B cell (primary cell): ENCODE measurements around the gene SEMA6A. TPM values are rescaled to one million over a fixed set of nuclear protein-coding genes. Genes with fewer than 3 reads are reported as not detected.

ENCODE experiments used
- ATAC-seq: fragments of 200-7000 bp; cut with Tn5 transposase; one replicate; pipeline ENCODE4 v1.10.0; 2021; ENCODE audit warnings: low read depth, mild to moderate bottlenecking, moderate number of reproducible peaks, moderate library complexity
- CTCF ChIA-PET: fragments of 350-600 bp; sonication (Branson Sonifier 250); formaldehyde crosslinking; loops from one replicate; lab custom pipeline; 2021; ENCODE audit warnings: antibody characterized with exemption, inconsistent platforms; lab: Charles Lee
- POLR2A ChIA-PET: fragments of 350-600 bp; sonication (Branson Sonifier 250); formaldehyde crosslinking; loops from one replicate; lab custom pipeline; 2021; ENCODE audit warnings: antibody characterized with exemption; lab: Charles Lee
- DNase-seq: peaks from one replicate; pipeline ENCODE4 v3.0.0; 2013
- H2AFZ ChIP-seq: 2 replicates; pipeline ENCODE4 v1.6.1; 2012; ENCODE audit warnings: mild to moderate bottlenecking, low read depth, low read length; ENCODE audit not compliant: insufficient read depth, poor library complexity, severe bottlenecking
- H3K27ac ChIP-seq, 2 donors: 1 replicate in 1 of 2; 2 replicates in 1 of 2; pipeline ENCODE4 v1.5.1; 2012 to 2013; ENCODE audit warnings: low read length in 2 of 2, mild to moderate bottlenecking in 2 of 2, moderate library complexity in 1 of 2
- H3K27me3 ChIP-seq, 4 experiments: fragments of 200-600 bp in 1 of 4; sonication (generic) in 1 of 4; replicated peaks in 1 of 4; 1 replicate in 2 of 4; 2 replicates in 2 of 4; pipeline versions ENCODE4 v1.6.1 to v1.7.0; 2013 to 2016; ENCODE audit warnings: low read length in 3 of 4, mild to moderate bottlenecking in 2 of 4, mixed read lengths in 1 of 4, moderate library complexity in 1 of 4; ENCODE audit not compliant: insufficient read depth in 4 of 4, control insufficient read depth in 3 of 4; ENCODE audit errors: control extremely low read depth in 1 of 4
- H3K36me3 ChIP-seq, 2 experiments: replicated peaks in 1 of 2; 1 replicate in 1 of 2; 2 replicates in 1 of 2; pipeline versions ENCODE4 v1.6.1 to v1.7.1; 2013; ENCODE audit warnings: low read length in 1 of 2; ENCODE audit not compliant: insufficient read depth in 2 of 2, control insufficient read depth in 1 of 2; ENCODE audit errors: control extremely low read depth in 1 of 2, extremely low read depth in 1 of 2
- H3K4me1 ChIP-seq, 2 donors: fragments of 200-600 bp in 1 of 2; sonication (generic) in 1 of 2; 1 replicate in 1 of 2; 2 replicates in 1 of 2; pipeline versions ENCODE4 v1.5.1 to v1.6.1; 2013 to 2017; ENCODE audit warnings: low read length in 2 of 2; ENCODE audit not compliant: control insufficient read depth in 2 of 2, insufficient read depth in 2 of 2
- H3K4me2 ChIP-seq: replicated peaks from 2 replicates; pipeline ENCODE3; 2012; ENCODE audit warnings: mild to moderate bottlenecking, low read depth, low read length; ENCODE audit not compliant: poor library complexity, severe bottlenecking
- H3K4me3 ChIP-seq, 5 experiments: fragments of 200-600 bp in 1 of 5; sonication (generic) in 1 of 5; 1 replicate in 3 of 5; 2 replicates in 2 of 5; pipeline versions ENCODE4 v1.5.1 to v1.7.0; 2011 to 2016; ENCODE audit warnings: low read length in 4 of 5, mild to moderate bottlenecking in 4 of 5, low read depth in 2 of 5, control low read depth in 1 of 5, moderate library complexity in 1 of 5; ENCODE audit not compliant: insufficient read depth in 1 of 5; ENCODE audit errors: control extremely low read depth in 1 of 5, extremely low read depth in 1 of 5
- H3K79me2 ChIP-seq: fragments of 200-600 bp; sonication (generic); one replicate; pipeline ENCODE4 v1.6.0; 2016; ENCODE audit warnings: low read length; ENCODE audit not compliant: control insufficient read depth, insufficient read depth
- H3K9ac ChIP-seq: fragments of 200-600 bp; sonication (generic); 2 replicates; pipeline ENCODE4 v1.6.1; 2017; ENCODE audit warnings: mild to moderate bottlenecking, low read length, moderate library complexity
- H3K9me3 ChIP-seq, 3 donors: one replicate each; pipeline versions ENCODE4 v1.6.1 to v1.7.1; 2013; ENCODE audit warnings: low read length in 2 of 3; ENCODE audit not compliant: control insufficient read depth in 2 of 3, insufficient read depth in 1 of 3; ENCODE audit errors: control extremely low read depth in 1 of 3
- H4K20me1 ChIP-seq: 2 replicates; pipeline ENCODE4 v1.6.0; 2012; ENCODE audit warnings: mild to moderate bottlenecking, low read length; ENCODE audit not compliant: insufficient read depth, control insufficient read depth, poor library complexity, severe bottlenecking
- H3K27ac Mint-ChIP-seq: one replicate; pipeline ENCODE4 v1.8.0; 2021; ENCODE audit warnings: mixed read lengths
- H3K27me3 Mint-ChIP-seq: one replicate; pipeline ENCODE4 v1.8.0; 2021; ENCODE audit warnings: mixed read lengths
- H3K4me1 Mint-ChIP-seq: one replicate; pipeline ENCODE4 v1.8.0; 2021; ENCODE audit warnings: mixed read lengths
- H3K4me3 Mint-ChIP-seq: one replicate; pipeline ENCODE4 v1.8.0; 2021; ENCODE audit warnings: mixed read lengths
- H3K9me3 Mint-ChIP-seq: one replicate; pipeline ENCODE4 v1.8.0; 2022; ENCODE audit warnings: mixed read lengths; ENCODE audit not compliant: insufficient read depth
- EZH2 ChIP-seq: IDR thresholded peaks from 2 replicates; pipeline ENCODE4 v1.6.1; 2012; ENCODE audit warnings: borderline replicate concordance, low read depth, mild to moderate bottlenecking, moderate library complexity, low read length; ENCODE audit not compliant: insufficient read depth, poor library complexity, severe bottlenecking
- WGBS: methylation state at CpG from one replicate; pipeline ENCODE4 v1.1.5; 2013; ENCODE audit warnings: missing lambda C conversion rate; ENCODE audit not compliant: insufficient coverage; 5-methylcytosine and 5-hydroxymethylcytosine counted together
- intact Hi-C: fragments of 100-400 bp; cut with micrococcal nuclease; formaldehyde crosslinking; loops from one replicate; pipeline ENCODE4 v1.10.0; 2022
- polyA plus RNA-seq: library from polyadenylated mRNA; depleted of rRNA; stranded (reverse); fragments of >200 nt; gene quantifications from 2 replicates; pipeline ENCODE4 v1.2.3, GENCODE V29; 2012
- total RNA-seq, 2 donors: library from RNA; stranded (reverse); fragments of 120-200 nt in 1 of 2; gene quantifications; 1 replicate in 1 of 2; 2 replicates in 1 of 2; pipeline versions ENCODE4 v1.2.3 to v1.2.4, GENCODE V29; 2013 to 2022
- TF ChIP-seq, protein P1 (sequence below): fragments of 200-600 bp; IDR thresholded peaks from one replicate; pipeline ENCODE4 v1.8.0; 2022; ENCODE audit warnings: antibody characterized with exemption, mild to moderate bottlenecking

Gene SEMA6A
- total and polyA plus RNA-seq, 2 donors (not counting 1 experiment from before 2014, with no cell fraction given) = 0.44 TPM; not detected in 1

DNA sequence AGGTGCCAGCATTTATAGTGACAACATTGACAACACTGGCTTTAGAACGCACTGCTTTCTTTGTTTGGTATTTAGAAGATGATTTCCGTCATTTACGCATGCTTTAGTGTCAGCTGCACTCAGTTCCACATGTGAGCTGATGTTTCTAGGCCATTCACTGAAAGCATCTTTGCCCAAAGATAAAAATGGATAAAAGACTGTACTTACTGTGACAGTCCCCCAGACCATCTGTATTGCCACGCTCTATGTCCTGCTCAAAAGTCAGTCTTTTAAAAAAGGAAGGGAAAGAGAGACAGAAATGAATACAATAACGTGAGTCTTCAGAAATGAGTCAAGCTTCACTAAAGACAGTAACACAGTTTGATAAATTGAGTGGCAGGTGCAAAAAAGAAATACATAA, 99.3 kb downstream of the SEMA6A start:
- DNase-seq = no peak
- no peaks in the 10 kb centered on the region for H3K27me3 ChIP-seq
- Mint-ChIP-seq H3K4me3 (no peak overlapping the region), H3K27ac (no peak overlapping the region), H3K4me1 (no peaks in the 10 kb centered on the region), H3K9me3 (peaks cover 12% of the 10 kb centered on the region), H3K27me3 (no peaks in the 10 kb centered on the region)
- H3K4me2 ChIP-seq = no peak overlapping the region
- intact Hi-C loops = no loop called here
- no peak overlapping the region for H3K9ac ChIP-seq
- no peak overlapping the region for H3K27ac ChIP-seq
- H3K36me3 ChIP-seq = peaks cover 0 to 3% of the 10 kb centered on the region in 2 experiments
- 60% methylated on average over 1 of the region's 5 CpGs for WGBS
- no peak for ATAC-seq
- H3K9me3 ChIP-seq = peaks cover 0 to 16% (median 0%) of the 10 kb centered on the region in 3 donors
- no peaks in the 10 kb centered on the region for H3K4me1 ChIP-seq
- H3K79me2 ChIP-seq = no peaks in the 10 kb centered on the region
- no peak overlapping the region for H2AFZ ChIP-seq
- ChIA-PET CTCF (no interaction called here), POLR2A (no interaction called here)
- no peak overlapping the region for H3K4me3 ChIP-seq
- no peaks in the 10 kb centered on the region for H4K20me1 ChIP-seq
- no peak for TF ChIP-seq EZH2
- TF ChIP-seq, protein P1, sequence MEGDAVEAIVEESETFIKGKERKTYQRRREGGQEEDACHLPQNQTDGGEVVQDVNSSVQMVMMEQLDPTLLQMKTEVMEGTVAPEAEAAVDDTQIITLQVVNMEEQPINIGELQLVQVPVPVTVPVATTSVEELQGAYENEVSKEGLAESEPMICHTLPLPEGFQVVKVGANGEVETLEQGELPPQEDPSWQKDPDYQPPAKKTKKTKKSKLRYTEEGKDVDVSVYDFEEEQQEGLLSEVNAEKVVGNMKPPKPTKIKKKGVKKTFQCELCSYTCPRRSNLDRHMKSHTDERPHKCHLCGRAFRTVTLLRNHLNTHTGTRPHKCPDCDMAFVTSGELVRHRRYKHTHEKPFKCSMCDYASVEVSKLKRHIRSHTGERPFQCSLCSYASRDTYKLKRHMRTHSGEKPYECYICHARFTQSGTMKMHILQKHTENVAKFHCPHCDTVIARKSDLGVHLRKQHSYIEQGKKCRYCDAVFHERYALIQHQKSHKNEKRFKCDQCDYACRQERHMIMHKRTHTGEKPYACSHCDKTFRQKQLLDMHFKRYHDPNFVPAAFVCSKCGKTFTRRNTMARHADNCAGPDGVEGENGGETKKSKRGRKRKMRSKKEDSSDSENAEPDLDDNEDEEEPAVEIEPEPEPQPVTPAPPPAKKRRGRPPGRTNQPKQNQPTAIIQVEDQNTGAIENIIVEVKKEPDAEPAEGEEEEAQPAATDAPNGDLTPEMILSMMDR = no peak

DNA sequence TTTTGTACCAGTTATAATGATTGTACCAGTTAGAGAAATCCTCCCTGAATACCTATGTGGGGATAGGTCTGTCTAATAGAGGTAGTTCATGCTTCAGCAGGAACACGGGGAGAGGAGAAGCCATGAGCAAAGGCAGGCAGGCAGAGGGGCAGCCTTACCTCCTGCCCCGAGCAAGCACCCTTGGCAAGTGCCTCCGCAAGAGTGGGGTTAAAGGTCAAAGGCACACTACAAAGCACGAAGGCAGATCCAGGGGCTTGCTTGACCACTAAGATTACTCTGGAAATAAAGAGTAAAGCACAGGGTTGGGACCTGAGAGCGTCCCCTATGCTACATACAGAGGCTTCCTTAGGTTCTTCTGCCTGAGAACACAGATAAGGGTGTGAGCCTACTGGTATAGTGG, 100.9 kb downstream of the SEMA6A start:
- WGBS = 100% methylated on average over 4 of the region's 5 CpGs
- Histone ChIP-seq H3K9me3 (peaks cover 0 to 16% (median 0%) of the 10 kb centered on the region in 3 donors), H3K4me1 (no peaks in the 10 kb centered on the region), H3K36me3 (no peaks in the 10 kb centered on the region), H3K27me3 (no peaks in the 10 kb centered on the region), H3K79me2 (no peaks in the 10 kb centered on the region), H3K4me2 (no peak overlapping the region), H2AFZ (no peak overlapping the region), H3K9ac (no peak overlapping the region), H4K20me1 (no peaks in the 10 kb centered on the region), H3K27ac (no peak overlapping the region), H3K4me3 (no peak overlapping the region)
- no peak overlapping the region for H3K4me3 Mint-ChIP-seq
- H3K4me1 Mint-ChIP-seq = no peaks in the 10 kb centered on the region
- ChIA-PET CTCF (no interaction called here), POLR2A (no interaction called here)
- intact Hi-C loops = no loop called here
- no peak for TF ChIP-seq EZH2
- TF ChIP-seq, protein P1 = no peak
- no peak overlapping the region for H3K27ac Mint-ChIP-seq
- DNase-seq (no peak), ATAC-seq (no peak)
- peaks cover 12% of the 10 kb centered on the region for H3K9me3 Mint-ChIP-seq
- no peaks in the 10 kb centered on the region for H3K27me3 Mint-ChIP-seq
